Endothelial cell of umbilical vein (primary cell): Measurements from ENCODE around the gene TENT5D. TPM values are rescaled to one million over a fixed set of nuclear protein-coding genes. Genes with fewer than 3 reads are reported as not detected.

ENCODE experiments used
- BruUV-seq: library from RNA; stranded (reverse); fragments of 400-500 nt; replicated peaks from 2 replicates; lab custom pipeline; 2021; lab: Mats Ljungman, UMichigan
- CTCF ChIA-PET: fragments of 300-600, 350-600 bp; sonication (Branson Sonifier 250); formaldehyde crosslinking; loops from one replicate; lab custom pipeline; 2021; ENCODE audit warnings: antibody characterized with exemption, inconsistent platforms; lab: Charles Lee
- POLR2A ChIA-PET: fragments of 300-600, 350-600 bp; sonication (Branson Sonifier 250); formaldehyde crosslinking; loops from one replicate; lab custom pipeline; 2021; ENCODE audit warnings: antibody characterized with exemption, inconsistent platforms; lab: Charles Lee
- DNase-seq: peaks from one replicate; pipeline ENCODE4 v3.0.0-alpha.2; 2011; ENCODE audit warnings: low read depth, low spot score
- FAIRE-seq: peaks from 2 replicates; lab custom pipeline; 2011; peaks lifted over from hg19 to GRCh38; lab: Jason Lieb, UNC
- H2AFZ ChIP-seq: 2 replicates; pipeline ENCODE4 v1.6.0; 2012; ENCODE audit warnings: low read depth, low read length, control low read depth, inconsistent platforms
- H3K27ac ChIP-seq: 2 replicates; pipeline ENCODE4 v1.5.1; 2011; ENCODE audit warnings: low read depth, mild to moderate bottlenecking, control low read depth, low read length, moderate library complexity; ENCODE audit not compliant: insufficient read depth
- H3K27me3 ChIP-seq, 2 experiments: 2 replicates each; pipeline versions ENCODE4 v1.6.0 to v1.6.1; 2011; ENCODE audit warnings: low read length in 2 of 2, mixed read lengths in 1 of 2; ENCODE audit not compliant: control insufficient read depth in 2 of 2, insufficient read depth in 2 of 2
- H3K36me3 ChIP-seq, 2 experiments: 2 replicates in 1 of 2; 3 replicates in 1 of 2; pipeline ENCODE4 v1.5.1; 2011; ENCODE audit warnings: low read length in 2 of 2, mild to moderate bottlenecking in 1 of 2, moderate library complexity in 1 of 2; ENCODE audit not compliant: control insufficient read depth in 2 of 2, insufficient read depth in 2 of 2; ENCODE audit errors: extremely low read depth in 1 of 2
- H3K4me1 ChIP-seq: 3 replicates; pipeline ENCODE4 v1.5.1; 2011; ENCODE audit warnings: mild to moderate bottlenecking, low read length; ENCODE audit not compliant: control insufficient read depth, insufficient read depth; ENCODE audit errors: extremely low read depth
- H3K4me2 ChIP-seq: 2 replicates; pipeline ENCODE4 v1.6.1; 2011; ENCODE audit warnings: low read length, control low read depth, mixed read lengths; ENCODE audit not compliant: insufficient read depth
- H3K4me3 ChIP-seq, 3 experiments: fragments of 200-600 bp in 1 of 3; sonication (generic), shearing (Covaris generic) in 1 of 3; replicated peaks in 1 of 3; 2 replicates each; pipeline ENCODE4 v1.5.1; 2011 to 2016; ENCODE audit warnings: control low read depth in 3 of 3, low read length in 3 of 3, mild to moderate bottlenecking in 2 of 3, inconsistent platforms in 1 of 3, low read depth in 1 of 3, moderate library complexity in 1 of 3; ENCODE audit not compliant: insufficient read depth in 1 of 3
- H3K79me2 ChIP-seq: 2 replicates; pipeline ENCODE4 v1.6.0; 2012; ENCODE audit warnings: low read length, inconsistent platforms; ENCODE audit not compliant: control insufficient read depth, insufficient read depth
- H3K9ac ChIP-seq: replicated peaks from 2 replicates; pipeline ENCODE3; 2011; ENCODE audit warnings: low read length, control low read depth; ENCODE audit not compliant: insufficient read depth; ENCODE audit errors: extremely low read depth
- H3K9me1 ChIP-seq: replicated peaks from 3 replicates; pipeline ENCODE4 v1.6.0; 2011; ENCODE audit warnings: mild to moderate bottlenecking, low read length; ENCODE audit not compliant: control insufficient read depth, insufficient read depth; ENCODE audit errors: extremely low read depth
- H3K9me3 ChIP-seq: replicated peaks from 2 replicates; pipeline ENCODE4 v1.5.1; 2012; ENCODE audit warnings: low read length, inconsistent platforms; ENCODE audit not compliant: control insufficient read depth, insufficient read depth
- H4K20me1 ChIP-seq: replicated peaks from 2 replicates; pipeline ENCODE3; 2011; ENCODE audit warnings: mild to moderate bottlenecking, low read length; ENCODE audit not compliant: control insufficient read depth, insufficient read depth; ENCODE audit errors: extremely low read depth
- EZH2 ChIP-seq: IDR thresholded peaks from 2 replicates; pipeline ENCODE4 v1.6.1; 2012; ENCODE audit warnings: borderline replicate concordance, low read depth, mild to moderate bottlenecking, moderate library complexity, low read length, inconsistent platforms; ENCODE audit not compliant: severe bottlenecking
- FOS ChIP-seq: IDR thresholded peaks from 2 replicates; pipeline ENCODE4 v1.6.1; 2011; ENCODE audit warnings: mild to moderate bottlenecking, low read length, moderate library complexity, borderline replicate concordance; ENCODE audit not compliant: insufficient read depth
- GATA2 ChIP-seq: IDR thresholded peaks from 2 replicates; pipeline ENCODE4 v1.7.0; 2011; ENCODE audit warnings: low read depth, mild to moderate bottlenecking, moderate library complexity, mixed read lengths, low read length; ENCODE audit not compliant: insufficient read length, insufficient read depth
- JUN ChIP-seq: IDR thresholded peaks from 2 replicates; pipeline ENCODE4 v1.6.1; 2011; ENCODE audit warnings: borderline replicate concordance, low read depth; ENCODE audit not compliant: insufficient read length, insufficient read depth
- MYC ChIP-seq: IDR thresholded peaks from one replicate; pipeline ENCODE4 v1.6.1; 2011; ENCODE audit warnings: mild to moderate bottlenecking, low read depth, low read length
- POLR2A ChIP-seq: IDR thresholded peaks from 2 replicates; pipeline ENCODE4 v1.6.1; 2012; ENCODE audit warnings: low read depth, mild to moderate bottlenecking, control low read depth, low read length
- POLR2AphosphoS5 ChIP-seq: IDR thresholded peaks from 2 replicates; pipeline ENCODE4 v1.6.1; 2012; ENCODE audit warnings: low read depth, mild to moderate bottlenecking, control low read depth, low read length, moderate library complexity; ENCODE audit not compliant: insufficient read depth
- dilution Hi-C: fragments of 300-500 bp; cut with MboI; formaldehyde crosslinking; loops from one replicate; pipeline ENCODE4 v1.15.0; 2019; ENCODE audit warnings: low sequenced_read_pairs; ENCODE audit not compliant: extremely low pct_ligation_motif_present
- intact Hi-C: fragments of 100-400 bp; cut with micrococcal nuclease; formaldehyde crosslinking; loops from one replicate; pipeline ENCODE4 v1.10.0; 2022
- polyA plus RNA-seq, 4 experiments: library from polyadenylated mRNA; depleted of rRNA in 3 of 4; stranded (reverse) in 3 of 4; unstranded in 1 of 4; fragments of >200 nt; gene quantifications; 2 replicates each; pipeline versions ENCODE4 v1.2.1 to v1.2.3, GENCODE V29; 2011 to 2012; ENCODE audit warnings: missing spikeins in 1 of 4
- total RNA-seq: library from RNA; stranded (reverse); gene quantifications from 2 replicates; pipeline ENCODE4 v1.2.3, GENCODE V29; 2021
- TF ChIP-seq, protein P1 (sequence below), 2 donors: IDR thresholded peaks; 1 replicate in 1 of 2; 2 replicates in 1 of 2; pipeline ENCODE4 v1.5.1; 2011; ENCODE audit warnings: low read length in 2 of 2, mild to moderate bottlenecking in 2 of 2, moderate library complexity in 2 of 2, control low read depth in 1 of 2, inconsistent platforms in 1 of 2, low read depth in 1 of 2; ENCODE audit not compliant: insufficient read depth in 1 of 2; ENCODE audit errors: extremely low read depth in 1 of 2
- TF ChIP-seq, protein P2 (sequence below): IDR thresholded peaks from 2 replicates; pipeline ENCODE4 v1.6.1; 2011; ENCODE audit not compliant: insufficient read depth, insufficient read length

The TENT5D gene
- total and polyA plus RNA-seq, 2 donors (not counting 3 experiments of a cell fraction or from before 2014, with no cell fraction given): not detected

- dilution Hi-C loops: no loop called here
- no TSS peak for BruUV-seq
- no peaks in the 10 kb centered on the region for H3K4me1 ChIP-seq
- POLR2A ChIA-PET: no interaction called here
- no peak overlapping the region for H3K9ac ChIP-seq
- no peak for FAIRE-seq
- no peak for DNase-seq
- H3K36me3 ChIP-seq: no peaks in the 10 kb centered on the region
- no peaks in the 10 kb centered on the region for H3K9me1 ChIP-seq
- H2AFZ ChIP-seq: no peak overlapping the region
- intact Hi-C loops: no loop called here
- CTCF ChIA-PET: no interaction called here
- H4K20me1 ChIP-seq: no peaks in the 10 kb centered on the region
- no peaks in the 10 kb centered on the region for H3K79me2 ChIP-seq
- no peaks in the 10 kb centered on the region for H3K9me3 ChIP-seq
- no peak overlapping the region for H3K4me3 ChIP-seq
- no peaks in the 10 kb centered on the region for H3K27me3 ChIP-seq
- no peak for TF ChIP-seq POLR2AphosphoS5
- no peak for TF ChIP-seq GATA2
- no peak for TF ChIP-seq POLR2A
- TF ChIP-seq MYC: no peak
- TF ChIP-seq, protein P1, sequence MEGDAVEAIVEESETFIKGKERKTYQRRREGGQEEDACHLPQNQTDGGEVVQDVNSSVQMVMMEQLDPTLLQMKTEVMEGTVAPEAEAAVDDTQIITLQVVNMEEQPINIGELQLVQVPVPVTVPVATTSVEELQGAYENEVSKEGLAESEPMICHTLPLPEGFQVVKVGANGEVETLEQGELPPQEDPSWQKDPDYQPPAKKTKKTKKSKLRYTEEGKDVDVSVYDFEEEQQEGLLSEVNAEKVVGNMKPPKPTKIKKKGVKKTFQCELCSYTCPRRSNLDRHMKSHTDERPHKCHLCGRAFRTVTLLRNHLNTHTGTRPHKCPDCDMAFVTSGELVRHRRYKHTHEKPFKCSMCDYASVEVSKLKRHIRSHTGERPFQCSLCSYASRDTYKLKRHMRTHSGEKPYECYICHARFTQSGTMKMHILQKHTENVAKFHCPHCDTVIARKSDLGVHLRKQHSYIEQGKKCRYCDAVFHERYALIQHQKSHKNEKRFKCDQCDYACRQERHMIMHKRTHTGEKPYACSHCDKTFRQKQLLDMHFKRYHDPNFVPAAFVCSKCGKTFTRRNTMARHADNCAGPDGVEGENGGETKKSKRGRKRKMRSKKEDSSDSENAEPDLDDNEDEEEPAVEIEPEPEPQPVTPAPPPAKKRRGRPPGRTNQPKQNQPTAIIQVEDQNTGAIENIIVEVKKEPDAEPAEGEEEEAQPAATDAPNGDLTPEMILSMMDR (IDR thresholded peaks at IDR 0.05; ENCODE audit: extremely low read depth in 1 of 2, insufficient read depth in 1 of 2, low read depth in 1 of 2, low read length in 2 of 2): no peak
- no peak for TF ChIP-seq FOS
- TF ChIP-seq, protein P2, sequence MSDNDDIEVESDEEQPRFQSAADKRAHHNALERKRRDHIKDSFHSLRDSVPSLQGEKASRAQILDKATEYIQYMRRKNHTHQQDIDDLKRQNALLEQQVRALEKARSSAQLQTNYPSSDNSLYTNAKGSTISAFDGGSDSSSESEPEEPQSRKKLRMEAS: no peak
- no peak overlapping the region for H3K4me2 ChIP-seq
- no peak overlapping the region for H3K27ac ChIP-seq
Measured at GRCh38 chrX:80485543-80485942, 65.3 kb downstream of the TENT5D start.

DNA sequence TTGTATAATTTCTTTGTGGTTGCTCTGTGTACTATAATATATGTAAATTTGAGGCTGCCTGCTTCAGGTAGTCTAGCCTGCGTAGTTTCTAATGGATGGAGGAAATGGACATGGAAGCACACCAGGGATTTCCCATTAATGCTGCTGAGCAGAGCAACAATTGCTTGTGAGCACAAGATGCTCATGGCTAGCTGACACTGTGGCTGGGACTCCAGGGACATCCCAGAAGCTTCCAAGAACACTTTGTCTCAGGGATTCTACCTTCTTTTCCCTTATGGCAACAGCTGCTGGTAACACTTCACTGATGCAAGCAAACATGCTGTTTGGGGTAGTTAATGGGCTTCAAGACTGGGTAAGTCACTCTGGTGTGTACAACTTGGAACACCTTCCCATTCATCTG is 66.1 kb downstream of the TENT5D start:
- no peak for DNase-seq
- H3K9me1 ChIP-seq: no peaks in the 10 kb centered on the region
- intact Hi-C loops (no loop called here), dilution Hi-C loops (no loop called here)
- H3K9ac ChIP-seq: no peak overlapping the region
- TF ChIP-seq, protein P2: no peak
- TF ChIP-seq, protein P1 (IDR thresholded peaks at IDR 0.05; ENCODE audit: extremely low read depth in 1 of 2, insufficient read depth in 1 of 2, low read depth in 1 of 2, low read length in 2 of 2): no peak
- TF ChIP-seq JUN: no peak
- TF ChIP-seq EZH2: no peak
- TF ChIP-seq POLR2A: no peak
- no peak for TF ChIP-seq FOS
- no peak for TF ChIP-seq GATA2
- no peak for TF ChIP-seq MYC
- no peak for TF ChIP-seq POLR2AphosphoS5
- FAIRE-seq: no peak
- H3K4me2 ChIP-seq: no peak overlapping the region
- H3K79me2 ChIP-seq: no peaks in the 10 kb centered on the region
- ChIA-PET CTCF (no interaction called here), POLR2A (no interaction called here)
- no peaks in the 10 kb centered on the region for H4K20me1 ChIP-seq
- no peaks in the 10 kb centered on the region for H3K9me3 ChIP-seq
- no peaks in the 10 kb centered on the region for H3K36me3 ChIP-seq
- no TSS peak for BruUV-seq
- no peaks in the 10 kb centered on the region for H3K27me3 ChIP-seq
- H3K4me1 ChIP-seq: no peaks in the 10 kb centered on the region
- H3K27ac ChIP-seq: no peak overlapping the region
- no peak overlapping the region for H2AFZ ChIP-seq
- no peak overlapping the region for H3K4me3 ChIP-seq
